HEK293 (cell line): ENCODE measurements around the gene THTPA.

ENCODE experiments used
- SETDB1 ChIP-seq: IDR thresholded peaks from one replicate; pipeline ENCODE4 v1.6.1; 2017; ENCODE audit warnings: mild to moderate bottlenecking, low read length, moderate library complexity, mixed read lengths; ENCODE audit not compliant: insufficient read length
- ZNF747 ChIP-seq: fragments of 450-650 bp; formaldehyde crosslinking; IDR thresholded peaks from 2 replicates; pipeline ENCODE4 v1.5.1; 2016; ENCODE audit warnings: missing biosample characterization, missing genetic modification characterization
- ZNF785 ChIP-seq: fragments of 450-650 bp; formaldehyde crosslinking; IDR thresholded peaks from 2 replicates; pipeline ENCODE4 v1.5.1; 2016; ENCODE audit warnings: missing biosample characterization, missing genetic modification characterization
- ZSCAN23 ChIP-seq: fragments of 450-650 bp; formaldehyde crosslinking; IDR thresholded peaks from 2 replicates; pipeline ENCODE4 v1.5.1; 2016; ENCODE audit warnings: missing biosample characterization, missing genetic modification characterization
- TF ChIP-seq, protein P1 (sequence below): fragments of 450-650 bp; formaldehyde crosslinking; IDR thresholded peaks from 2 replicates; pipeline ENCODE4 v1.5.1; 2016; ENCODE audit warnings: missing biosample characterization, missing genetic modification characterization
- TF ChIP-seq, protein P2 (sequence below): fragments of 450-650 bp; formaldehyde crosslinking; IDR thresholded peaks from 2 replicates; pipeline ENCODE4 v1.5.1; 2017; ENCODE audit warnings: missing biosample characterization, missing genetic modification characterization

DNA sequence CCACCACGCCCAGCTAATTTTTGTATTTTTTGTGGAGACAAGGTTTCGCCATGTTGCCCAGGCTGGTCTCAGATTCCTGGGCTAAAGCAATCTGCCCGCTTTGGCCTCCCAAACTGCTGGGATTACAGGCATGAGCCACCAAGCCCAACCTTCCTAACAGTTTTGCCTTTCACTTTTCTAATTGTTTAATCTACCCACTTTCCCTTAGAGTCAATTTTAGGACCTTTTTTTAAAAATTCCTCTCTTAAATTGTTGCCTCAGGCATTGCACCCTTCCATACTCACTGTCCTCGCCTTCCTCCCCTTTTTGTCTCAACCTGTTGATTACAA is 16.0 kb upstream of the THTPA start:
- TF ChIP-seq, protein P1, sequence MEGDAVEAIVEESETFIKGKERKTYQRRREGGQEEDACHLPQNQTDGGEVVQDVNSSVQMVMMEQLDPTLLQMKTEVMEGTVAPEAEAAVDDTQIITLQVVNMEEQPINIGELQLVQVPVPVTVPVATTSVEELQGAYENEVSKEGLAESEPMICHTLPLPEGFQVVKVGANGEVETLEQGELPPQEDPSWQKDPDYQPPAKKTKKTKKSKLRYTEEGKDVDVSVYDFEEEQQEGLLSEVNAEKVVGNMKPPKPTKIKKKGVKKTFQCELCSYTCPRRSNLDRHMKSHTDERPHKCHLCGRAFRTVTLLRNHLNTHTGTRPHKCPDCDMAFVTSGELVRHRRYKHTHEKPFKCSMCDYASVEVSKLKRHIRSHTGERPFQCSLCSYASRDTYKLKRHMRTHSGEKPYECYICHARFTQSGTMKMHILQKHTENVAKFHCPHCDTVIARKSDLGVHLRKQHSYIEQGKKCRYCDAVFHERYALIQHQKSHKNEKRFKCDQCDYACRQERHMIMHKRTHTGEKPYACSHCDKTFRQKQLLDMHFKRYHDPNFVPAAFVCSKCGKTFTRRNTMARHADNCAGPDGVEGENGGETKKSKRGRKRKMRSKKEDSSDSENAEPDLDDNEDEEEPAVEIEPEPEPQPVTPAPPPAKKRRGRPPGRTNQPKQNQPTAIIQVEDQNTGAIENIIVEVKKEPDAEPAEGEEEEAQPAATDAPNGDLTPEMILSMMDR = no peak
- TF ChIP-seq ZNF785 (tag by site-specific recombination) = no peak
- no peak for TF ChIP-seq ZSCAN23 (tag by site-specific recombination)
- TF ChIP-seq, protein P2, sequence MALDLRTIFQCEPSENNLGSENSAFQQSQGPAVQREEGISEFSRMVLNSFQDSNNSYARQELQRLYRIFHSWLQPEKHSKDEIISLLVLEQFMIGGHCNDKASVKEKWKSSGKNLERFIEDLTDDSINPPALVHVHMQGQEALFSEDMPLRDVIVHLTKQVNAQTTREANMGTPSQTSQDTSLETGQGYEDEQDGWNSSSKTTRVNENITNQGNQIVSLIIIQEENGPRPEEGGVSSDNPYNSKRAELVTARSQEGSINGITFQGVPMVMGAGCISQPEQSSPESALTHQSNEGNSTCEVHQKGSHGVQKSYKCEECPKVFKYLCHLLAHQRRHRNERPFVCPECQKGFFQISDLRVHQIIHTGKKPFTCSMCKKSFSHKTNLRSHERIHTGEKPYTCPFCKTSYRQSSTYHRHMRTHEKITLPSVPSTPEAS (tag by site-specific recombination) = no peak
- no peak for TF ChIP-seq ZNF747 (tag by site-specific recombination)
- TF ChIP-seq SETDB1 = no peak
